ENCODE data around the gene SNX30.

The SNX30 gene

DNA sequence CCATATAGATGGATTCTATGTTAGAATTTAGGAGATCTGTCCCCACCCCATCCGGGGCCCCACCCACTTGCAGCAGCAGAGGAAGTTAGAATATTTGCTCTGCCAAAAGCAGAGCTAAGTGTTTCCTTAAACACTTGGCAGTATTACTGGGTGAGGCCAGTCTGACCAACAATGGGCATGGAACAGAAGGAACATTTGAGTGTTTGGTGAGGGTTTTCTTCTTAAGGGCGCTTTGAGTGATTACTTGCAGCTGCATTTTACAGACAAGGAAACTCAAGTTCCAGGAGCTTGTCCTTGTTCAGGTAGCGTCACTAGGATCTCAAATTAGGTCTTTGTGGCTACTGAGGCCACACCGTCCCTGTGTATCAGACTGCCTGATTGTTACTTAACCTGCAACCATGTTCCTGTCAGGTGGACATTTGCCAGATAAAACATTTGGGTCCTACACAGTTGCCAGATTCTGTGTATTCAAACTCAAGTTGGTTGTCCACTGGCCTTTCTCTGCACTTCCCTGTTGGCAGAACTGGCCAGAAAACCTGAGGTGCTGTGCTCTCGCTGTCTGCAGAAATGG, 80.8 kb downstream of the SNX30 start:
- DNase-seq = peak; percentile 17

DNA sequence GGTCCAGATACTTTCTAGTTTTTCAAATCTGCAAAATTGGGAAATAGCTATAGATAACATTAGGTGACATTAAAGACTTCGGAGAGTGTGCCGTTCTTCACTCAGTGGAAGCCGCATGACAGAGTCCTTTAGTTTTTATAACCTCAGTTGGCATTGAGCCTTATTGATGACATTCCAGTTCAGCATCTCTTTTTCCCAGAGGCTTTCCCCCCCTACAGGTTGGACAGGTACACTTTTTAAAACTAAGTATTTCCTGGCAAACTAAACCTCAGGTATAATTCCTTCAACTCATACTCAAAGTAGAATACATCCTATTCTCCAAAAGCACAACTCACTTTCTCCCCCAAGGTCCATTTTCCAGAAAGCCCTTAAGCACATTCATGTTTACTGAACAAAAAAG, 81.4 kb downstream of the SNX30 start:
- DNase-seq = no peak

DNA sequence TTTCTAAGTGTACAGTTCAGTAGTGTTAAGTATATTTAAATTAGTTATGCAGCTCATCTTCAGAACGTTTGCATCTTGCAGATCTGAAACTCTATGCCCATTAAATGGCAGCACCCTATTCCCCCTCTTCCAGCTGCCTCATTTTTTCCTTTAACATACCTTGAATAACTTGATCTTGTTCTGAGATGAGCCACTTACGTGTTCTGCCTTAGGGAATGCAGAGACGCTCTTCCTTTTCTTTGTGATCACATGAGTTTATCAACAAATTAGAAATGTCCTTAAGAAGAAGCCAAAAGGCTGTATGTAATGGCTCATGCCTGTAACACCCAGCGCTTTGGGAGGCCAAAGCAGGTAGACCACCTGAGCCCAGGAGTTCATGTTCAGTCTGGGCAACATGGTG, 82.5 kb downstream of the SNX30 start:
- DNase-seq = no peak

DNA sequence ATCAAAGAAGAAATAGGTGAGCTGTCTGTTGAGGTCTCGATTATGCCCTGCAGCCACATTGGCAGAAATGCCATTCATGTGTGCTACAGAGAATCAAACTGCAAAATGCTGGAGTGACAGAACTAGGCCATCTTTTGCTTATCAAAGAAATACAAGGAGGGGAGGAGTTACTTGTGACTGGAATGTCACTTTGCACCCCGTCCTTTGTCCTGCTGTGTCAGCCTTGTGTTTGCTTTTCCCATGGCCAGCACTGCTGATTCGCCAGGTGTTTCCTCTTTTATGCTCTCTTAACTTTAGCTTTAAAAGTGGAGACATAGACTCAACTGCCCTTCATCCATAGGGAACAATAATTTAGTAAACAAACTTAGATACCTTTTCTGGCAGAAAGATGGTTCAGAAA, 85.8 kb downstream of the SNX30 start:
- no peak for DNase-seq

DNA sequence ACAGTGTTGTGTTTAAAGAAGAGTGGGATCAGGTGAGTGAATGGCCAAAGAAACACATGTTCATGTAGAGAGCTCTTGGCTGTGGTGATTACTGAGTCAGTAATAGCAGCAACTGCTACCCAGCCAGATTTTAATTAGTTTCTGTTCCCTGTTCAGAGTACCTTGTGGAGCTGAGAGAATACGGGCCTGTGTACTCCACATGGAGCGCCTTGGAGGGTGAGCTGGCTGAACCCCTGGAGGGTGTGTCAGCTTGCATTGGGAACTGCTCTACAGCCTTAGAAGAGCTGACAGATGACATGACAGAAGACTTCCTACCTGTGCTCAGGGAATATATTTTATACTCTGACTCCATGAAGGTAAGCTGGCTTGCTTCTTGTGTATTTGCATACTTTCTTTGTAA, 87.8 kb downstream of the SNX30 start:
- no peak for DNase-seq

DNA sequence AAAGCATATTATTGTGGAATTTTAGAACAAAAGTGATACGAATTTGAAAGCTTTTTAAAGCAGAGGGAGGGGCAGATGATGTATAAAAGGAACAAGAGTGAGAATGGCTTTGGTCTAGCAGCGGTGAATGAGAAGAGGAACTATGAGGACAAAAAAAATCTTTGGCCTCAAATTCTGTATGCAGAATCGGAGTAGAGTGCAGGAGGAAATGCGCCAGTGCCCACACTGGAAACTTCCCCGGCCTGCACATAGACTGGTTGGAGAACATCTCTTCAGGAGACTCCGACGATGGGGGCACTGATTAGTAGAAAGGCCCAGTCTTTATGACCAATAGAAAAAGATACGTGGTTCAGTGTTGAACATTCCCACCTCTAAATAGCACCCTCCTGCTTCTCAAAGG, 88.8 kb downstream of the SNX30 start:
- no peak for DNase-seq

DNA sequence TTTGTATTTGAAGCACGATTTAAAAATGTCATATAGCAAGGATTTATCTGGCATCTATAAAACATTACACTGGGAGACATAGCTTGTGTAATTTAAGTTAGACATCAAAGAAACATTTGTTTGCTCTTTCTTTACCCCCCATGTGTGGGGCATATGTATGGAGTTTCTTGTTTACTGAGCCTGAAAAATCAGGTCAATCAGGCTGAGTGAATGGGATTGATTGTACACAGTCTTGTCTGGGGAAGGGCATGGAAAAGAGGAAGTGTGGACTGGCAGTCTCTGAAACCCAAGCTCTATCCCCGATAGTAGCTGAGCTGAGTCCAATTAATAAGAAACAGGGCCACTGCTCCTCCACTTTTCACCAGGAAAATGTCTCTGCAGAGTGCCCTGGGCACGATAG, 90.7 kb downstream of the SNX30 start:
- DNase-seq = peak; percentile 64

DNA sequence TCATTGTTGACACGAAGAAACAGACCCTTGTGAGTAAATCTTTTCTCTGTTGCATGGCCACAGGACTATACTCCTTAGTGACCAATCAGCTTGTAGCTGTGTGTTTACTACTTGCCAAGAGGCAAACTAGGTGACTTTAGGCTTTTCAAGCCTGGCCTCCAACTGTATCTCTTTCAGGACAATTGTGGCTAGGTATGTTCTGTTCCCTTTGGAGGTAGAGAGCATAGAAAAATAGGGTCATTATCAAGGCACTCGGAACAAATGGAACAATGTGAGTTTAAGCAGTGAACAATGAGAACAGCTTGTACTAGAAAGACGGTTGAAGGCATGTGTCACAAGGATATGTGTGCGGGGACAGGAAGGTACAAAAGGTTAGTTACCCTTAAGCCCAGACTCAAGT, 92.0 kb downstream of the SNX30 start:
- DNase-seq = no peak

DNA sequence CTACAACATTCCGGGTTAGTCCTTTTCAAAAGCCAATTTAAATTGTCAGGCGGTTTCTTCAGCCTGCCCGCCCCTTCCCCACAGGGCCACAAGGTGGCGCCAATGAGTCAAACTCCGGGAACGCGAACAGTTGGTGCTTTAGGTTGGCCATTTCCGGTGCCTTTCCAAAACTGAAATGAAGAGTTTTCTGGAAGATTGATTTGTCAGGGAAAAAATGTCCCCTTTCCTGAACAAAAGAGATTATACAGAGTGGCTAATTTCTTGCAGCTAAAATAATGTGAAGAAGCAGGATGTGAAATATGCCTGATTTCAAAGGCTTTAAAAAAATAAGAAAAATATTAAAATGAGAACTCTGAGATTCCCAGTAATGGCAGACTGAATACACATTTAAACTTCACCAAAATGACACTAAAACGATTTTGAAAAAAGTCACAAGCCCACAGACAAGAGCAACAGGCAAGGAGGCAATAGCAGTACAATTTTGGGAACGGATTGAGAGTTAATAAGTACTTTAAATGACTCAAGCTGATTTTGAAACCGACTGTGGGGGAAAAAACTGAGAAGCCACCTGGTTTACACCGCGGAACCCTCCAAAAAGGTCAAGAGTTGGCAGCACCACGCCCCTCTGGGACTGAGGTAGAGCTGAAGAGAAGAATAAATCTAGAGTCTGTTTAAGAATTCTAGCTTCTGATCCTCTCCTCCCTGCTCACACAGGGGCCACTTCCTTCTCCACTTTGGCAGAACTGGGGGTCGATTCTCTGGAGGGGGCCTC, 94.4 kb downstream of the SNX30 start:
- DNase-seq = peak; percentile 76

DNA sequence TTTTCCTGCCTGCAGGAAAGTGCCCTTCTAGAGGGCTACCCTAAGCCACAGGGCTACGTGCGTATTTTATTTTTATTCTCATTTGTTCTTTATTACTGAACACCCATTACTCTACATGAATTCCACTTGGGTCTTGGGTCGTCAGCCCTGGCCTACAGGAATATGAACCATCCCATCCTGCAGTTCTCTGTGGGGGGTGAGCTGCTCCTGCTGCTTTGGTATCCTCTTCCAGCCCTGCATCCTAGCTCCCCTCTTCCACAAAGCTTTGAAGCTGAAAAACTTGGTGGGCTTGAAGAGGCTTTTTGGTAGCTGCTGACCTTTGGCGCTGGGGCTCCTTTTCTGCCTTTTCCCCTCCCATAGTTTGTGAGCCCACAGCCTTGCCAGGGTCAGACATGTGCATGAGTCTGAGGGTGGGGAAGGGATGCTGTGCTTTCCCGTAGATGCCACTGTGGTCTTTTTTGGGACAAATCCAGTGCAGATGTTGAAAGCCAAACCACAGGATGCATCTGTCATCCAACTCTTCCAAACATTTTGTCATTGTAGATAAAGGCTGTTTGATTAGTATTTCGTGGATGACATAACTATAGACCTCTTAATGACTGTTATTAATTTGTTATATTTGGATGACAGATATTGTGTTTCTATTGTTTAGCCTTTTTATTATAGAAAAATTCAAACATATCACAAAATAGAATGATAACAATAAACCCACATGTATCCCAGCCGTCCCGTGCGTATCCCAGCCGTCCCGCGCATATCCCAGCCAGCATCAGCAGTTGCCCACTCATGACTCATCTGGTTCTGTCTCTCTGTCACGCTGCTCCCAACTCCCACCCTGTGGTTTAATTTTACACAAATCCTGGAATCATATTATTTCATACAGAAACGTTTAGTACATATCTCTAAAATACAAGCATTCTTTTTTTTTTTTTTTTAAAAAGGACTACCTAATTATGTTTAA, 96.2 kb downstream of the SNX30 start:
- DNase-seq = no peak

DNA sequence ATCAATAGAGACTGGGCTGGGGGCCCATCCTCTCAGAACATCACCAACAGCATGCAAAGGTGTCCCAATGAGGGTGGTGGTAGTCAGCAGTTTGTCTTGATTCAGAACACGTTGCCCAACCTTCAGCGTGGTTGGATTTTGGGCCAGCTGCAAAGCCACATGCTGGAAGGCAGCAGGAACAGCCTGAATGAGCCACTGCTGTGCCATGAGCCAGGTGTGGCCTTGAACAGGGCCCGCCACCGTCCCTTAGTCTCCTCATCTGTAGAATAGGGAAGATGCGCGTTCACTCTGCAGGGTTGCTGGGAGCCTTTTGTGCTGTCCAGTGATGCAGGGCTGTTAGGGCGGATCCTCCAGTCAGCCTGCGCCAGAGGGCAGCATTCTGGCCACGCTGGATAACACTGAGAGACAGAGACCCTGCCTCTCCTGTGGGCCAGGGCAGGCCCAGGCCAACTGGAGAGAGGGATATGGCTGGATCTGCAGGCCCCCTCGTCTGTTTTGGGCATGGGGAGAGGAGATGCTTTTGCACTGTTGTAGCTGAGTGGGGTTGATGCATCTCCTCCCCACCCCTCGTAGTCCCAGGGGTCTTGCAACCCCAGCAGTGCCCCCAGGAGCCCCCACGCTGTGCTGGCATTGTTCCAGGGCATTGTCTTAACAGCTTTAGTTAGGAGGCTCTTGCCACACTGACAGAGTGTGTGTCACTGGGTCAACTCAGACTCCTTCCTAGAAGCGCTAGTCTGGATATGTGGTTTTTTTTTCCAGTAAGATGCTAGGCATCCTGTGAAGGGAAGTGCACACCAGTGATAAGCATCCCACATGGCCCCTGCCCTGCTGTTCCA, 98.0 kb downstream of the SNX30 start:
- peak; percentile 11 for DNase-seq

DNA sequence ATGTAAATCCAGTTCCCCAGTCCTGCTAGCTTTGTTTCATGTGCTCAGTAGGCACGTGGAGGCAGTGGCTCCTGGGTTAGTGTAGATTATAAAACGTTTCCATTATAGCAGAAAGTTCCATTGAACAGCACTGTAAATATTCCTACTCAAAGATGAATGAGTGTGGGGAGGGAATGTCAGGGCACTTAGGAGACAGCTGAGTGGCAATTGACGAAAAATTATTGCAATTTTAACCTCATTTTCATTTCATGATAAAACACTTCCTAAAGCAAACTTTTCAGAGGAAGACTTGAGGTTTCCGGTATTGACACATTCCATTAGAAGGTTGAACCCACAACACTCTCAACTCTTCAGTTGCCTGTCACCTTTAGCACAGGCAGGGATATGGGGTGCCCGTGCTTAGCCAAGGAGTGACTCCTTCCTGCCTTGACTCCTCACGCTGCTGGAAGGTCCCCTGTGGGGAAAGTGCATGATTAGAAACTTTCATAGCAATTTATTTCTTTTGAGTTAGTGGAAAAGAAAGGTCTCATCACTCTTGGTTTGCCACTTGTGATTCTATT, 98.9 kb downstream of the SNX30 start:
- no peak for DNase-seq

DNA sequence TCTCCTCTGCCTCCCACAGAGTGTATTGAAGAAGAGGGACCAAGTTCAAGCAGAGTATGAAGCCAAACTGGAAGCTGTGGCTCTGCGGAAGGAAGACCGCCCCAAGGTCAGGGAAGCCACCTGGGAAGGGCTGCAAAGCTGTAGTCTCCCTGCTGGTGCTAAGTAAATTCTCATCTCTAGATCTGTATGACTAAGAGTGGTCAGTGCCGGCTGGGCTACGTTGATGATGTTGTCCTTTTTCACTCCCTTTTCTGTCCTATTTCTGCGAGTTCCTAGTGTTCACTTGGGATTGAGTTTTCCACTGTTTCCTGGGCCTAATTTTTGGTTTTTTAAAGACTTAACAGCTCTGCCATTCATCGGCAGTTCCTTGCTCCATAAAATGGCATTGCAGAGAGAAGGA, 100.3 kb downstream of the SNX30 start:
- no peak for DNase-seq

DNA sequence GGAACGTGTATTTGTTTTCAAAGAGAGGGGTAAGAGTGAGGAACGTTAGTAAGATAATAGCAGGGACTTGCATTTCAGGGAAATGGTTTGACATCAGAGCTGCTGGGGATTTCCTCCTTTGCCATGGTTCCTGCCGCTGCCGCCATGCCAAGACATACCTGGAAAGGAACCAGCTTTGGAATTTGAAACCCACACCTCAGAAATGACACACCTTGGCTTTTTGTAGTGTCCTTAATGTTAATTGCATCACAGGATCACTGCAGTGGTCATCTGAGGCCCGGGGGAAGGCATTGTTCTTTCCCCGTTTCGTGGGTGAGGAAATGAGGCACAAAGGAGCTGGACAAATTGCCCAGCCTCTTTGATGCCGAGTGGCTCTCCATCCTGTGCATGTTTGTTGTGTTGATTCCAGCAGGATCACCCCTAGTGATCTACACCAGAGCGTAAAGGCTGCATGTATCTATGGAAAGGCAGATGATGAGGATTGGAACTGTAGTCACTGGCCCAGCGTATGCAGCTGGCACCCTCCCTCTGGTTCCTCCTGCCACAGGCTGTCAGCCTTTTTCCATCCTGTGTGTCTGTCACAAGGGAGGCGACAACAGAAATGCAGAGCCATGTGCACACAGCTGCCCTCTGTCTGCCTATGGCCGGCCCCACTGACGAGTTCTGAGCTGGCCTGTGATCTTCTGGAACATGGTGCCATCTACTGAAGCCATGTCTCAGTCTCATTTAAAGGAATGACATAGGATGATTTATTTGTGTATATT, 102.4 kb downstream of the SNX30 start:
- DNase-seq = no peak

DNA sequence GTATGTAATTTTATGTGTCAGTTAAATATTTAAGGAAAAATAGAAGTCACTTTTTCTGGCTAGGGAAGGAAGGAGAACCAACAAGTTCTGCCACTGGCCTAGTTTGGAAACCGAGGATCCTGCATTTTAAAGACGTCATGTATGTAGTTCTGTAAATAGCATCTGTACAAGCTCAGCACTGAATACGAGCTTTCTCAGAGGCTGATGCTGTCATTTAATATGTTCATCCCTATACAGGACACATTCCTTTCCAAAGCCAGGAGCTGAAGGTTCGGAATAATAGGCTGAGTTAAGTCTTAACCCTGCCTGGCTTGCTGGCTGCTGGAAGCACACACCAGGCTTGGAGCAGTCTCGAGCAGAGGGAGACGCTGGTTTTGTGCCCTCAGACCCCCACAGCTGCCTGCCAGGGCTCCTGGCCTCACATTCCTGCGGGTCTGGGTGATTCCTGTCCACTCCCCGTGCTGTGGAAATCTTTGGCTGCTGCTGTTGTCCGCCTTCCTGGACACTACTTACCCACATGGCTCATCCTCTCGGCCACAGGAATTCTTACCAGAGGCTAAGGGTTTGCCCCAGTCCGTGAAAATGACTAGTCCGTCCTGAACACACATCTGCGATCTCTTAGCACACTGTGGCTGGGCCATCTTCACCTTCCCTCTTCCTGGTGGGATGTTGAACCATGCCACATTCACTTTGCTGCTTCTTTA, 103.5 kb downstream of the SNX30 start:
- DNase-seq = no peak

DNA sequence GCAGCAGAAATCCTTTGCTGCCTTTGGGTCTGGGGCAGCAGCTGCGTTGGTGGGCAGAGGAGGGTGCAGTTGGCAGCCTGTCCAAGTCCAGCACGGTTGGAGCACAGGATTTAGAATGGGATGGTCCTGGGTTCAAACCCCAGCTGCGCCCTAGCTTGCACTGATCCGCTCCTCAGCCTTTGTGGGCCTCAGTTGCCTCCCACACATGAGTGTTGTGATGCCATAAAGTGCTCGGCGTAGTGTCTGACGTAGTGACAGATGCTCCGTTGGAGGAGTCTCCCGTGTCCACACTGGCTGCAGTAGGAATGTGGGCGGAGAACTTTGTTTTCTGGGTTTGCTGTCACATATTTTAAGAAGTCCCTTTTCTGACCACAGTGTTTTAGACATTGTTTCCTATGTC, 104.1 kb downstream of the SNX30 start:
- no peak for DNase-seq

DNA sequence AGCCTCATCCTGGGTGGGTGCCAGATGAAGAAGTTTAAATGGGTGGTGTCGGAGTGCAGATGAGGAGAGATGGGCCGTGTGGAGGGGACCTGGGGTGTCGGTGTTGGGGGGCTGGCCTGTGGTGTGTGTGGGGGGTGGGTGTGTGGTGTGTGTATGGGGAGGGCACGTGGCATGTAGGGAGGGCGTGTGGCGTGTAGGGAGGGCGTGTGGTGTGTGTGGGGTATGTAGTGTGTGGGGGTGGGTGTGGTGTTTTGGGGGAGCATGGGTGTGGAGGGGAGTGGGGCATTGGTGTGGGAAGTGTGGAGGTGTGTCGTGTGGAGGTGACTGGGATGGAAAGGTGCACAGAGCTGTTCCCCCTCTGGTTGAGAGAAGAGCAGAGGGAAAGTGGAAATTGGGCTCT, 105.6 kb downstream of the SNX30 start:
- no peak for DNase-seq

DNA sequence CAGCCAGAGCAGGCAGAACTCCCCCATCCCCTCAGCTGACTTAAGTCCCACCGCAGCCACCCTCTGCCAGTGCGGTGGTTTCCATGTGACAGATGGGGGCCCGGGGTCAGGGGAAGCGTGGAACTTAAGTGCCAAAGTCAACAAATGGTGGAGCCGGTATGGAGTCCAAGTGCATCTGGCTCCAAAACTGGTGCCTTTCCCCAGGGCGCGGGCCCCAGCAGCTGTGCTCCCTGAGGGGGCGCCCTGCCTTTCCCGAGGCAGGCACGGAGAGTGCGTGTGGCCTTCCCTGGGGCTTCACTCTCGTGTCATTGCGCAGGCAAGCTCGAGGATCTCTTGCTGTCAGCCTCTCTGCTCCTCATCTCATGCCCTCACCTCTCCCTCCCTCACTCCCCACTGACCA, 106.3 kb downstream of the SNX30 start:
- peak; percentile 72 for DNase-seq

DNA sequence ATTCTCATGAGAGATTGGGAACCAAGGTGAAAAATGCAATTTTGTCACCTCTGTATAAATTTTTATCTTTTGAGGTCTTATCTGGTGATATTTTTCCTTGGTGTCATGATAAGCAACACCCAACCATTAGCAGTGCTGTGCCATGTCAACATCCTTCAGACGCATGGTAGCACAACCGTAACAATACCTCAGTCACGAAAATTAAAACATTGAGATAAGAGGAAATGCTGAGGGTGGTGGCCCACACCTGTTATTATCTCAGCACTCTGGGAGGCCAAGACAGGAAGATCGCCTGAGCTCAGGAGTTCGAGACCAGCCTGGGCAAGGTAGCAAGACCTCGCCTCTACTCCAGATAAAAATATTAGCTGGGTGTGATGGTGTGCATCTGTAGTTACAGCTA, 107.4 kb downstream of the SNX30 start:
- no peak for DNase-seq

DNA sequence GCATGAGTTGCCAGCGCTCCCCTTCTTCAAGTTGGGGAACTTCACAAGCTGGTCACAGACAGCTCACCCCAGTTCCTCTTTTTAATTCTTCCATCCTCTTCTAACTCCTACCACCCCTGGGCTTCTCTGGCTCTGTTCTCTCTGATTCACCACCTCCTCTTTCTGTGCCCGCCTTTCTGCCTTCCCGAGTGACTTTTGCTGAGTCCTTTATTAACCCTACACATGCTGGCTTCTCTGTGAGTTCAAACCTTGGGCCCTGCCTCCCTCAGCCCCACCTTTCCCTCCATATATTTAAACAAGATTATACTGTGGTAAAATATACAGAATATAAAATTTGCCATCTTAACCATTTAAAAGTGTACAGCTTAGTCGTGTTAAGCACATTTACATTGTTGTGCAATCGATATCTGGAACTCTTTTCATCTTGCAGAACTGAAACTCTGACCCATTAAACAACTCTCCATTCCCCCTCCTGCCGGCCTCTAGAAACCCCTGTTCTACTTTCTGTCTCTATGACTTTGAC, 108.1 kb downstream of the SNX30 start:
- no peak for DNase-seq

DNA sequence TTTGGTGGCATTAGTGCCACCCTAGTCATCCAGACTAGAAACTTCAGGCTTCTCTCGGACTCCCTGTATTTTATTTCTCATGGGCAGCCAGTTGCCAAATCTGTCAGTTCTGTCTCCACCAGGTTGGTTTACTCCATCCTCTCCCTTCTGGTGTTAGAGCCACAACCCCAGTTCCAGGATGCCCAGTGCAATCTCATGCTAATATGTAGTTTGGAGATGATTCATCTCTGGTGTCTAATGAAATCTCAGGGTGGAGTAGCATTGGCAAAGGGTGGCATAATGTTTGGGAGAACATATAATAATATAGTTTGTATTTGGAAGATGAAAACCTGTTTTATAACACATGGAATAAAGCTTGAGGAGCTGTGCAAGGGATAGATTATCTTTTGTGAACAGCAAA, 109.9 kb downstream of the SNX30 start:
- DNase-seq = no peak
